ENCODE results near the gene SV2C. TPM values are rescaled to one million over a fixed set of nuclear protein-coding genes. Genes with fewer than 3 reads are reported as not detected.
"Not testable (repeated sequence)": the region's sequence is repeated elsewhere in the genome, so short reads cannot be mapped to it uniquely, and the experiment has no call there.

Gene SV2C
- total and polyA plus RNA-seq, 10 of the 15 experiments (the other 5 are each of a cell fraction or from before 2014, with no cell fraction given): under 0.01 to 1.1 (median 0.63) TPM

DNA sequence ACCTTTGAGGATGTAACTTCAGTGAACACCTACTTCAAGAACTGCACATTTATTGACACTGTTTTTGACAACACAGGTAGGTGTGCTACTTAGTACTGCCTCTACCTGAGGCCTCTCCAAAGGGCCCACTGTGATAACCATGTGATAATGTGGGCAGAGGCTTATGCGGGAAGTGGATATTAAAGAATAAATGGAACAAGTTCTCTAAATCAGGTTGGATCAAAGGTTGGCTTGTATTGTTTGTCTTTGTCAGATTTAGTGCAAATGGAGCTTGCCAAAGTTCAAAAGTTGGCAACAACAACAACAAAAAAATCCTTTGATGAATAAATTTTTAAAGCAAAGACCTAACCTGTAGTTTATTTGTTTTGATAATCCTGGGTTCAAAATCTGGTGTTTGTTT lies 215.7 kb downstream of the SV2C start:
- no peak overlapping the region for H2AFZ ChIP-seq (ENCODE audit: control insufficient read depth, low read depth, low read length)
- intact Hi-C loops (cut with micrococcal nuclease; ENCODE audit: unreplicated experiment) (no loop called here), in situ Hi-C loops (cut with MboI) (no loop called here)
- no peaks in the 10 kb centered on the region for H3K79me2 ChIP-seq (ENCODE audit: control insufficient read depth, insufficient read depth, low read length)
- FAIRE-seq (no peak), ATAC-seq (no peak), DNase-seq (ENCODE audit: low read depth, low spot score) (no peak)
- H3K4me2 ChIP-seq (ENCODE audit: control insufficient read depth, insufficient read depth): no peak overlapping the region
- H3K27ac ChIP-seq (ENCODE audit: control insufficient read depth, insufficient read depth): no peak overlapping the region
- no TSS peak for BruUV-seq (replicated peaks)
- SMC1A ChIA-PET (ENCODE audit: uncharacterized antibody, unreplicated experiment): interaction anchor here (1.0 to 1.3 kb wide), 2 partner anchors 9 to 390 kb away, joined by 3 read pairs; no protein-coding TSS in a partner anchor
- no peaks in the 10 kb centered on the region for H3K36me3 ChIP-seq (ENCODE audit: control insufficient read depth in 2 of 2, insufficient read depth in 2 of 2, low read length in 1 of 2)
- 100% methylated on average over 1 of the region's 1 CpG for WGBS (ENCODE audit: insufficient coverage, insufficient replicate concordance, low lambda C conversion rate, missing lambda C conversion rate)
- no peak overlapping the region for H3K4me3 ChIP-seq
- RAD21 ChIA-PET (ENCODE audit: unreplicated experiment): interaction anchor here (1.0 to 1.5 kb wide), 2 partner anchors 10 to 246 kb away, joined by 3 to 4 read pairs; no protein-coding TSS in a partner anchor
- CTCF ChIA-PET: interaction anchor here (0.7 to 1.5 kb wide), 3 partner anchors 9 to 17 kb away, joined by 3 to 5 read pairs (median 4); no protein-coding TSS in a partner anchor
- no peaks in the 10 kb centered on the region for H3K9me3 ChIP-seq (replicated peaks; ENCODE audit: control insufficient read depth, insufficient read depth, low read length)
- H3K4me1 ChIP-seq (ENCODE audit: control insufficient read depth, insufficient read depth, low read length): peaks cover 6% of the 10 kb centered on the region; the same call in 1 of the 2 replicates
- no peaks in the 10 kb centered on the region for H3K27me3 ChIP-seq (replicated peaks in 1 of 2; ENCODE audit: control insufficient read depth in 2 of 2, insufficient read depth in 2 of 2, low read length in 1 of 2)
- POLR2A ChIA-PET: no interaction called here
- no peak overlapping the region for H3K9ac ChIP-seq (ENCODE audit: control insufficient read depth, insufficient read depth, low read length)
- no peaks in the 10 kb centered on the region for H4K20me1 ChIP-seq (ENCODE audit: control insufficient read depth, insufficient read depth)
- TF ChIP-seq SRF (IDR thresholded peaks at IDR 0.05; ENCODE audit: low read depth in 2 of 2, low read length in 2 of 2): no peak

DNA sequence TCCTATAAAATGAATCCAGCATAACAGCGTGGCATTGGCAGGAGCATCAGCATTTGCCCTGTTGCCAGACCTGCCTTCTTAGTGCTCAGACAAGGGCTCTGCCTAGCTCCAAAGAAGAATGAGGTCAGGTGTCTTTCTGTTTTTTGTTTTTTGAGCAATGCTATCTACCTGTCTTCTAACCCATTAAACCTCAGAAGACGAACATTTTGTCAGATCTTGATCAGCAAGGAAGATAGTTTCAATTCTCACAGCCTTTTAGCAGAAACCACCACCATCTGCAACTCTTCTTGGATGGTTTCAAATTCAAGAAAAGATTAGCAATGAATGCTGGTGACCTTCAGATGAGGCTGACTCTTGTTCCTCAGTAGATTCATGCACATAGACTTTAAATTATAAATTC lies 216.4 kb downstream of the SV2C start:
- RAD21 ChIA-PET (ENCODE audit: unreplicated experiment): interaction anchor here (1.0 to 1.5 kb wide), 2 partner anchors 9 to 245 kb away, joined by 3 to 4 read pairs; no protein-coding TSS in a partner anchor
- peak overlapping the region; percentile 24 for H2AFZ ChIP-seq (ENCODE audit: control insufficient read depth, low read depth, low read length)
- H3K4me3 ChIP-seq: no peak overlapping the region
- in situ Hi-C loops (cut with MboI): no loop called here
- no peak overlapping the region for H3K9ac ChIP-seq (ENCODE audit: control insufficient read depth, insufficient read depth, low read length)
- DNase-seq (ENCODE audit: low read depth, low spot score): peak; percentile 25
- ATAC-seq: peak; percentile 44
- no peaks in the 10 kb centered on the region for H4K20me1 ChIP-seq (ENCODE audit: control insufficient read depth, insufficient read depth)
- CTCF ChIA-PET: interaction anchor here (1.1 to 1.7 kb wide), 3 partner anchors 8 to 9 kb away, joined by 4 to 5 read pairs (median 4); no protein-coding TSS in a partner anchor
- no peaks in the 10 kb centered on the region for H3K27me3 ChIP-seq (replicated peaks in 1 of 2; ENCODE audit: control insufficient read depth in 2 of 2, insufficient read depth in 2 of 2, low read length in 1 of 2)
- BruUV-seq (replicated peaks): no TSS peak
- H3K4me1 ChIP-seq (ENCODE audit: control insufficient read depth, insufficient read depth, low read length): peaks cover 6% of the 10 kb centered on the region; the same call in 1 of the 2 replicates
- peak; percentile 87 for FAIRE-seq
- peak overlapping the region; percentile 22; the same call in 1 of the 2 replicates for H3K4me2 ChIP-seq (ENCODE audit: control insufficient read depth, insufficient read depth)
- intact Hi-C loops (cut with micrococcal nuclease; ENCODE audit: unreplicated experiment): no loop called here
- H3K9me3 ChIP-seq (replicated peaks; ENCODE audit: control insufficient read depth, insufficient read depth, low read length): no peaks in the 10 kb centered on the region
- TF ChIP-seq SMC3 (IDR thresholded peaks at IDR 0.05; ENCODE audit: borderline replicate concordance, low read length): no peak
- peak; percentile 42; the same call in 1 of the 2 replicates for TF ChIP-seq RUNX3 (IDR thresholded peaks at IDR 0.05; ENCODE audit: low read length)
- no peaks in the 10 kb centered on the region for H3K79me2 ChIP-seq (ENCODE audit: control insufficient read depth, insufficient read depth, low read length)
- H3K27ac ChIP-seq (ENCODE audit: control insufficient read depth, insufficient read depth): no peak overlapping the region
- SMC1A ChIA-PET (ENCODE audit: uncharacterized antibody, unreplicated experiment): interaction anchor here (1.0 kb wide), 1 partner anchor 390 kb away, joined by 3 read pairs; no protein-coding TSS in a partner anchor
- 34% methylated on average over 2 of the region's 2 CpGs for WGBS (ENCODE audit: insufficient coverage, insufficient replicate concordance, low lambda C conversion rate, missing lambda C conversion rate)
- POLR2A ChIA-PET: no interaction called here
- H3K36me3 ChIP-seq (ENCODE audit: control insufficient read depth in 2 of 2, insufficient read depth in 2 of 2, low read length in 1 of 2): no peaks in the 10 kb centered on the region

DNA sequence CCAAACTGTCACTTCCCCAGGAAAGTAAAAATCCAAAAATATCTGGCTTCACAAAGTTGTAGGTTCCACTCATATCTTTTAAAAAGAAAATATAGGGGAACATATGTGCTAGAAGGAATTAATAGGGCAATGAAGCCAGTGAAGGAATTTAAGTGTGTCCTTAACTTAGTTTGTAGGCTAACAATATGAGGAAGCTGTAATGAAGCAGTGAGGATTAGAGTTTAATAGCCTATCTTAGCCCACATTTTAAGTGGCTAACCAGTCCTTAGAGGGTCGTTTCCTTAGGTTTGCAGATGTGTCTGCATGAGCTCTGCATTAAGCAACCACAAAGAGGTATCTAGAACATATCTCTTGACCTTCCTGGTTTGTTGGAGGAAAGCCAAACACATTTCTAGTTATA lies 218.7 kb downstream of the SV2C start:
- DNase-seq (ENCODE audit: low read depth, low spot score); H3K27me3 ChIP-seq (replicated peaks in 1 of 2; ENCODE audit: control insufficient read depth in 2 of 2, insufficient read depth in 2 of 2, low read length in 1 of 2); BruUV-seq (replicated peaks); H3K27ac ChIP-seq (ENCODE audit: control insufficient read depth, insufficient read depth); H3K9me3 ChIP-seq (replicated peaks; ENCODE audit: control insufficient read depth, insufficient read depth, low read length); H3K9ac ChIP-seq (ENCODE audit: control insufficient read depth, insufficient read depth, low read length); intact Hi-C loops (cut with micrococcal nuclease; ENCODE audit: unreplicated experiment); FAIRE-seq; in situ Hi-C loops (cut with MboI); SMC1A ChIA-PET (ENCODE audit: uncharacterized antibody, unreplicated experiment); ATAC-seq; H3K4me1 ChIP-seq (ENCODE audit: control insufficient read depth, insufficient read depth, low read length); H4K20me1 ChIP-seq (ENCODE audit: control insufficient read depth, insufficient read depth); H3K4me2 ChIP-seq (ENCODE audit: control insufficient read depth, insufficient read depth); H3K79me2 ChIP-seq (ENCODE audit: control insufficient read depth, insufficient read depth, low read length); H2AFZ ChIP-seq (ENCODE audit: control insufficient read depth, low read depth, low read length); H3K4me3 ChIP-seq; H3K36me3 ChIP-seq (ENCODE audit: control insufficient read depth in 2 of 2, insufficient read depth in 2 of 2, low read length in 1 of 2): not testable (repeated sequence)
- ChIA-PET CTCF (interaction anchor here (1.5 kb wide), 1 partner anchor 9 kb away, joined by 4 read pairs; no protein-coding TSS in a partner anchor), POLR2A (interaction anchor here (0.8 kb wide), 1 partner anchor 110 kb away, joined by 7 read pairs; no protein-coding TSS in a partner anchor), RAD21 (ENCODE audit: unreplicated experiment) (interaction anchor here (1.1 kb wide), 1 partner anchor 102 kb away, joined by 3 read pairs; the partner anchor contains the start of gene IQGAP2)
- WGBS (ENCODE audit: insufficient coverage, insufficient replicate concordance, low lambda C conversion rate, missing lambda C conversion rate): 0% methylated on average over 1 of the region's 1 CpG

DNA sequence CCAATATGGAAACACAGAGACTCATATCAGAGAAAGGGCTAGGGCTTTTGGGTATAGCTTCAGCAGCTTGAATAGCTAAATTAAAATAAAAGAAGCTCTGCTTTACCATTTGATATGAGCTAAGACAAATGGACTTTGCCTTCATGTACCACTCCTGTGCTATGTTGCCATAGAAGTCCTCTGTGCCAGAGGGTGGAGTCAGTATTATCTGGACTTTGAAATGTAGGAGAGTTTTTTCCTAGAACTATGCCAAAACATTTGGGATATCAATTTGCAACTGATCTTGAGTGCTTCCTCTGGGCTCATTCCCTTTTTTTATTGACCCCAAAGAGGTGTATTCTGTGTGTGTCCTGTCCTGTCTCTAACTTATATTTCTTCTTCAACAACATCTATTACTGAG lies 219.5 kb downstream of the SV2C start:
- H3K4me1 ChIP-seq (ENCODE audit: control insufficient read depth, insufficient read depth, low read length); CTCF ChIA-PET; H3K79me2 ChIP-seq (ENCODE audit: control insufficient read depth, insufficient read depth, low read length); H3K27ac ChIP-seq (ENCODE audit: control insufficient read depth, insufficient read depth); H3K27me3 ChIP-seq (replicated peaks in 1 of 2; ENCODE audit: control insufficient read depth in 2 of 2, insufficient read depth in 2 of 2, low read length in 1 of 2); DNase-seq (ENCODE audit: low read depth, low spot score); BruUV-seq (replicated peaks); H3K36me3 ChIP-seq (ENCODE audit: control insufficient read depth in 2 of 2, insufficient read depth in 2 of 2, low read length in 1 of 2); ATAC-seq; in situ Hi-C loops (cut with MboI); POLR2A ChIA-PET; H3K4me3 ChIP-seq; H4K20me1 ChIP-seq (ENCODE audit: control insufficient read depth, insufficient read depth); FAIRE-seq; intact Hi-C loops (cut with micrococcal nuclease; ENCODE audit: unreplicated experiment); H2AFZ ChIP-seq (ENCODE audit: control insufficient read depth, low read depth, low read length); H3K9me3 ChIP-seq (replicated peaks; ENCODE audit: control insufficient read depth, insufficient read depth, low read length); H3K4me2 ChIP-seq (ENCODE audit: control insufficient read depth, insufficient read depth); H3K9ac ChIP-seq (ENCODE audit: control insufficient read depth, insufficient read depth, low read length); RAD21 ChIA-PET (ENCODE audit: unreplicated experiment): not testable (repeated sequence)
- SMC1A ChIA-PET (ENCODE audit: uncharacterized antibody, unreplicated experiment): interaction anchor here (1.6 kb wide), 1 partner anchor 32 kb away, joined by 3 read pairs; no protein-coding TSS in a partner anchor
